Esophagus mucosa (tissue), 1 donor: ENCODE results near the gene SRSF9. TPM values are rescaled to one million over a fixed set of nuclear protein-coding genes. Genes with fewer than 3 reads are reported as not detected.
"Not testable (repeated sequence)": the region's sequence is repeated elsewhere in the genome, so short reads cannot be mapped to it uniquely, and the experiment has no call there.

Source experiments
- ATAC-seq: fragments of 200-7000 bp; cut with Tn5 transposase; one replicate; pipeline ENCODE4 v1.9.1; 2020
- total RNA-seq: library from RNA; stranded (reverse); gene quantifications from one replicate; pipeline ENCODE4 v1.2.4, GENCODE V29; 2023
- donor health status: DM: yes; HTN: yes; CAD: no.

The SRSF9 gene
- total RNA-seq, 1 donor from 2014 or later = 139 TPM

- ATAC-seq = no peak
These were observed 11.6 kb upstream of the SRSF9 start for GRCh38 chr12:120481022-120481767.

- ATAC-seq = no peak
These were observed 10.7 kb upstream of the SRSF9 start for GRCh38 chr12:120480211-120480610.

GRCh38 chr12:120479458-120479857 is 9.9 kb upstream of the SRSF9 start:
- ATAC-seq = peak; percentile 51

- ATAC-seq = no peak
These were observed 6.1 kb upstream of the SRSF9 start for GRCh38 chr12:120475643-120476042.

- peak; percentile 95 for ATAC-seq
These were observed 5.0 kb upstream of the SRSF9 start for GRCh38 chr12:120474616-120474960.

GRCh38 chr12:120473807-120474615 is 4.5 kb upstream of the SRSF9 start:
- ATAC-seq = no peak

GRCh38 chr12:120472521-120472920 is 3.0 kb upstream of the SRSF9 start:
- ATAC-seq = no peak

- ATAC-seq = peak; percentile 3
These were observed 719 bp upstream of the SRSF9 start for GRCh38 chr12:120470150-120470784.

- no peak for ATAC-seq
These were observed 613 bp downstream of the SRSF9 start for GRCh38 chr12:120468821-120469449.

- ATAC-seq = peak; percentile 2
These were observed 1.2 kb downstream of the SRSF9 start for GRCh38 chr12:120468325-120468820.

- no peak for ATAC-seq
These were observed 2.1 kb downstream of the SRSF9 start for GRCh38 chr12:120467439-120467838.

GRCh38 chr12:120466560-120467315 is 2.8 kb downstream of the SRSF9 start:
- no peak for ATAC-seq

GRCh38 chr12:120465756-120466155 is 3.8 kb downstream of the SRSF9 start:
- ATAC-seq = no peak

GRCh38 chr12:120463712-120464111 is 5.8 kb downstream of the SRSF9 start:
- ATAC-seq = no peak

- no peak for ATAC-seq
These were observed 7.4 kb downstream of the SRSF9 start for GRCh38 chr12:120462099-120462640.

GRCh38 chr12:120460157-120460556 is 9.4 kb downstream of the SRSF9 start:
- ATAC-seq = no peak

GRCh38 chr12:120457133-120457532 is 12.4 kb downstream of the SRSF9 start:
- no peak for ATAC-seq

GRCh38 chr12:120455302-120455701 is 14.2 kb downstream of the SRSF9 start:
- ATAC-seq = no peak

- ATAC-seq = peak; percentile 70
These were observed 15.6 kb downstream of the SRSF9 start for GRCh38 chr12:120453977-120454376.

- ATAC-seq = no peak
These were observed 16.3 kb downstream of the SRSF9 start for GRCh38 chr12:120453060-120453750.

GRCh38 chr12:120452524-120452923 is 17.0 kb downstream of the SRSF9 start:
- ATAC-seq = not testable (repeated sequence)
